T-helper 1 cell treated with Interleukin-12 subunit alpha and Interleukin-12 subunit beta and Interleukin-4 antibody, amounts not matched to agents 30 μg/mL and 1 μg/mL, for 36 hours (primary cell): ENCODE data around the gene CASZ1.

ENCODE experiments used
- H3K27ac Mint-ChIP-seq: one replicate; pipeline ENCODE4 v1.8.0; 2021; ENCODE audit warnings: mild to moderate bottlenecking, mixed read lengths
- H3K27me3 Mint-ChIP-seq: one replicate; pipeline ENCODE4 v1.8.0; 2021; ENCODE audit warnings: low read depth, mixed read lengths
- H3K36me3 Mint-ChIP-seq: one replicate; pipeline ENCODE4 v1.8.0; 2021; ENCODE audit warnings: low read depth, mixed read lengths
- H3K4me1 Mint-ChIP-seq: one replicate; pipeline ENCODE4 v1.8.0; 2021; ENCODE audit warnings: low read depth, mixed read lengths
- H3K4me3 Mint-ChIP-seq: one replicate; pipeline ENCODE4 v1.8.0; 2021; ENCODE audit warnings: mild to moderate bottlenecking, moderate library complexity, mixed read lengths
- H3K9me3 Mint-ChIP-seq: one replicate; pipeline ENCODE4 v1.8.0; 2021; ENCODE audit warnings: mixed read lengths

CASZ1 gene

DNA sequence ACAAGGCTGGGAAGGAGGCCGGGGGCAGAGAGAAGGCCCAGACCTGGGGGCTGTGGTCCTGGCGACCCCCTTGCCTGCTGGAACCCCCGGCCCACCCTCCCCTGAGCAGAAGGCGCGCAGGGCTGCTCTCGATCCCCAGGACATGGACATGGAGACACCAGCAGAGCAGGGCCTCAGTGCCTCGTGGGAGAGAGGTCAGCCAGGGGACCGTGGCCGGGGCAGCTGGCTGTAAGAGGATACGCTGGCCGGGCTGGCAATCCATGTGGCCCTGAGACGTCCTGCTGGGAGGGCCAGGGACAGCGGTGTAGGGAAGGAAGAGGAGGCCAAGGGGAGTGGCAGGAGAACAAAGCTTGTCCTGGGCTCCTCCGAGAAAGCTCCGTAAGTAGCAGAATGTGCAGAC, 132.2 kb downstream of the CASZ1 start:
- H3K4me3 Mint-ChIP-seq, result no peak overlapping the region
- H3K27me3 Mint-ChIP-seq, result no peaks in the 10 kb centered on the region
- no peaks in the 10 kb centered on the region for H3K36me3 Mint-ChIP-seq
- H3K27ac Mint-ChIP-seq, result no peak overlapping the region
- H3K4me1 Mint-ChIP-seq, result no peaks in the 10 kb centered on the region
- no peaks in the 10 kb centered on the region for H3K9me3 Mint-ChIP-seq

DNA sequence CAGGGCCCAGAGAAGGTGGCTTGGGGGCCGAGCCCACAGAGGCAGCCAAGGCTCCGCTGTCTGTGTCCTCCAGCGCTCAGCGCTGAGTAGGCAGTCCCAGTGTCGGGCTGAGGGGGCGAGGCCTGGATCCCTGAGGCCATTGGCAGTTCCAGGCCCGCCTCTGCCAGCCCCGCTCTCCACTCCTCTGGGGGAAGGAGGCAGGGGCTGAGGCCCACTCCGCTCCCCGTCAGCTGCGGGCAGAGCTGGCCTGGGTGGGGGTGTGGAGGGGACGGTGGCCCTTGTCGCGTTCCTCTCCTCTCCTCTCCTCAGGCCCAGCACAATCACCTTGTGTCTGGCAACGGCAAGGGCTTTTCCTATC, 132.8 kb downstream of the CASZ1 start:
- Mint-ChIP-seq H3K4me1 (no peaks in the 10 kb centered on the region), H3K4me3 (no peak overlapping the region), H3K27ac (no peak overlapping the region), H3K9me3 (no peaks in the 10 kb centered on the region), H3K36me3 (no peaks in the 10 kb centered on the region), H3K27me3 (no peaks in the 10 kb centered on the region)

DNA sequence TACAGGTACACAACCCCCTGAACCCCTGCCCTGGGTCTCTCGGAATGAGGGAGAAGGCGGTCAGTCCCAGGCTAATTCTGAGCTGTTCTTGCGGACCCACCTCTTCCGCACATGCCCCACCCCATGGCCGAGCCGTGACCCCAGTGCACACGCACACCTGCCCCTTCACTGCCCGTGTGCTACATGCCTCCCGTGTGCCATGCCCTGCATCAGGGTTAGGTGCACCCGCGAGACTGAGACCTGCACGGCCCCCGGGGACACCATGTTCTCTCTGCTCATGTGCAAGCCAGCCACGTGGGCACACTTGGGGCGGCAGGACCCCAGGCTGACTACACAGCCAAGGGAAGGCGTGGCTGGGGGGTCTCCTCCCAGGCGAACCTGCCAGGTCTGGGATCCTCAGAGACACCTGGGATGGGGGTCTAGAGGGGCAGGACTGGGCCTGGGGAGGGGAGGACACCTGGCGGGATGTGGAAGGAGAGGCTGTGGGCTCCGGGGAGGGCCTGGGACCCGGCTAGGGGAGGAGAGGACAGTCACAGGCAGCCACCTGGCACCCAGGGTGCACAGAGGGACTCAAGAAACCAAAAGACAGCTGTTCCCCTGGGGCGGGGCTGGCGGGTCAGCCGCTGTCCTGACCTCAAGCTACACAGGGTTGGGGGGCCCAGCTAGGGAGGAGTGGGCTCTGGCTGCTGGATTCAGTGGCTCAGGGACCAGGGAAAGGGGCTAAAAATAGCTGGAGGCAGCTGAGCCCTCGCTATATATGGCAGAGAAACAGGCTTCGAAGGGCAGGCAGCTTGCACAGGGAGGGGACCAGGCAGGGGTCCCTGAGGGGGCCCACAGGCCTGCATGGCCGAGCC, 133.4 kb downstream of the CASZ1 start:
- H3K4me1 Mint-ChIP-seq, result no peaks in the 10 kb centered on the region
- H3K27ac Mint-ChIP-seq, result no peak overlapping the region
- H3K9me3 Mint-ChIP-seq, result no peaks in the 10 kb centered on the region
- no peaks in the 10 kb centered on the region for H3K36me3 Mint-ChIP-seq
- H3K4me3 Mint-ChIP-seq, result no peak overlapping the region
- H3K27me3 Mint-ChIP-seq, result no peaks in the 10 kb centered on the region

DNA sequence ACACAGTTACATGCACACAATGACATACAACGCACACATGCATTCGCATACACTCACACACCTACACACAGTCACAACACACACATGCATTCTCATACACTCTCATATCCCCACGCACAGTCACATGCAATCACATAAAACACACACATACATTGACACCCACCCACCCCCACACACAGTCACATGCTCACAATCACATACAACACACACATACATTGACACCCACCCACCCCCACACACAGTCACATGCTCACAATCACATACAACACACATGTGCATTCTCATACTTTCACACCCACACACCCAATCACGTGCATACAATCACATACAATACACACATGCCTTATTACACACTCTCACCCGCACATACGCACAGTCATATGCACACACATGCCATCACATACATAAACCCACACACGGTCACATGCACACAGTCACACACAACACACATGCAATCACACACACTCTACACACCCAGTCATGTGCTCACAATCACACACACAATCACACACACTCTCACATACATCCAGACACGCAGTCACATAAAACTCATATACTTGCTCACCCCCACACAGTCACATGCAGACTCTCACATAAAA, 134.3 kb downstream of the CASZ1 start:
- H3K27ac Mint-ChIP-seq, result no peak overlapping the region
- H3K36me3 Mint-ChIP-seq, result no peaks in the 10 kb centered on the region
- no peaks in the 10 kb centered on the region for H3K4me1 Mint-ChIP-seq
- no peaks in the 10 kb centered on the region for H3K9me3 Mint-ChIP-seq
- no peak overlapping the region for H3K4me3 Mint-ChIP-seq
- H3K27me3 Mint-ChIP-seq, result no peaks in the 10 kb centered on the region

DNA sequence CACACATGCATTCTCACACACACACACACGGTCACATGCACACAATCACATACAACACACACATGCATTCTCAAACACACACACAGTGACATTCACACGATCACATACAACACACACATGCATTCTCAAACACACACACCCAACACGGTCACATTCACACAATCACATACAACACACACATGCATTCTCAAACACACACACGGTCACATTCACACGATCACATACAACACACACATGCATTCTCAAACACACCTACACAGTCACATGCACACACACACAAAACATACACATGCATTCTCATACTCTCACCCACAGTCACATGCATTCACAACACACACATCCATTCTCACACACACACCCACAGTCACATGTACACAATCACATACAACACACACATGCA, 135.0 kb downstream of the CASZ1 start:
- Mint-ChIP-seq H3K4me3 (no peak overlapping the region), H3K9me3 (no peaks in the 10 kb centered on the region), H3K27ac (no peak overlapping the region), H3K4me1 (no peaks in the 10 kb centered on the region), H3K27me3 (no peaks in the 10 kb centered on the region), H3K36me3 (no peaks in the 10 kb centered on the region)

DNA sequence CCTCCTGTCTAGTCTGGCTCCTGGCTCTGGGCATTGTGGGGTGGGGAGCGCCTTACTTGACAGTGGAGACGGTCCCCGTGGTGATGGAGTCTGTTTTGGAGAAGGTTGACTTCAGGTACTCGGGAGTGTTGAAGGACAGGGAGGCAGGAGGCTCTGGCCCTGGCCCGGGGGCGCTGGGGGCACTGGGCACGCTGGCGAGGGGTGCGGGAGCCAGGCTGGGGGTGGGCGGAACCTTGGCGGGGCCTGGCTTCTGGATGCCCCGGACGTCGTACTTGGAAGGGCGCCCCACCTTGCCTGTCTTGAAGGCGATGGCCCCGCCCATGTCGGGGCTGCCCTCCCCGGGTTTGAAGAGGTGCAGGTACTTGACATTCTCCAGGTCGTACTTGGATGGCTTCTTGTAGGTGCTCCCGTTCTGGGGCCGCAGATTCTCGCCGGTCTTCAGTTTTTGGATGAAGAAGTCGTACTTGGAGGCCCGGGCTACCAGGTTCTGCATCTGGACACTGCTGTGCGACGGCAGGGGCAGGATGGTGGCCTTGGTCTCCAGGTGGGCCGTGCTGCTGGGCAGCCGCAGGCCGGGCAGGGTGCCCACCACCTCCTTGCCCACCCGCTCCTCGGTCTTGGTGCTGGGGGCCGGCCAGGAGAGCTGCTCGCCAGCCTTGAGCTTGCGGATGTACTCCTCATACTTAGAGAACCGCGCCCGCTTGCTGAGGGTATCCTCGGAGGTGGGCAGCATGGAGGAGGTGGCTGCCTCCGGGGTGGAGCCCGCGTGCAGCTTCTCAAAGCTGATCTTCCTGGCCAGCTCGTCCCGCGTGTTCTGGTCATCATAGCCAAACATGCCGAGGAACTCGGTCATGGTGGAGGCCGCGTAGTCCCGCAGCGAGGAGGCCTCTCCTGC, 136.6 kb downstream of the CASZ1 start:
- H3K9me3 Mint-ChIP-seq, result no peaks in the 10 kb centered on the region
- H3K36me3 Mint-ChIP-seq, result no peaks in the 10 kb centered on the region
- H3K27me3 Mint-ChIP-seq, result no peaks in the 10 kb centered on the region
- H3K27ac Mint-ChIP-seq, result no peak overlapping the region
- no peaks in the 10 kb centered on the region for H3K4me1 Mint-ChIP-seq
- H3K4me3 Mint-ChIP-seq, result no peak overlapping the region

DNA sequence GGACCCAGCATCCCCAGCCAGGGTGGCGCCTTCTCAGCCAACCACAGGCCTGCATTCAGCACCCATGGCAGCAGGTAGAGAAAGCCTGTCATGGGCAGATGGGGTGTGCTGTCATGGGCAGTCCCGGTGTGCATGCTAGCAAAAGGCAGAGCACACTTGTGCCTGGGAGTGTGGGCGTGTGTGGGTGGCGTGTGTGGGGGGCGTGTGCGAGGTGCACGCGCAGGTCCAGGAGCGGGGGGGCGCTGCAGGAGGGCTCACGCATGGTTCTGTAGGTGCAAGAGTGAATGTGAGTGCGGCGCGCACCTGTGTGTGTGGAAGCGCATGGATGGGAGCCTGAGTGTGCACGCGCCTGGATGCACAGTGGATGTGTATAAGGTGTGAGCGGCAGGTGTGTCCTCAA, 137.2 kb downstream of the CASZ1 start:
- no peaks in the 10 kb centered on the region for H3K36me3 Mint-ChIP-seq
- H3K27ac Mint-ChIP-seq, result no peak overlapping the region
- H3K9me3 Mint-ChIP-seq, result no peaks in the 10 kb centered on the region
- no peaks in the 10 kb centered on the region for H3K27me3 Mint-ChIP-seq
- no peaks in the 10 kb centered on the region for H3K4me1 Mint-ChIP-seq
- H3K4me3 Mint-ChIP-seq, result no peak overlapping the region

DNA sequence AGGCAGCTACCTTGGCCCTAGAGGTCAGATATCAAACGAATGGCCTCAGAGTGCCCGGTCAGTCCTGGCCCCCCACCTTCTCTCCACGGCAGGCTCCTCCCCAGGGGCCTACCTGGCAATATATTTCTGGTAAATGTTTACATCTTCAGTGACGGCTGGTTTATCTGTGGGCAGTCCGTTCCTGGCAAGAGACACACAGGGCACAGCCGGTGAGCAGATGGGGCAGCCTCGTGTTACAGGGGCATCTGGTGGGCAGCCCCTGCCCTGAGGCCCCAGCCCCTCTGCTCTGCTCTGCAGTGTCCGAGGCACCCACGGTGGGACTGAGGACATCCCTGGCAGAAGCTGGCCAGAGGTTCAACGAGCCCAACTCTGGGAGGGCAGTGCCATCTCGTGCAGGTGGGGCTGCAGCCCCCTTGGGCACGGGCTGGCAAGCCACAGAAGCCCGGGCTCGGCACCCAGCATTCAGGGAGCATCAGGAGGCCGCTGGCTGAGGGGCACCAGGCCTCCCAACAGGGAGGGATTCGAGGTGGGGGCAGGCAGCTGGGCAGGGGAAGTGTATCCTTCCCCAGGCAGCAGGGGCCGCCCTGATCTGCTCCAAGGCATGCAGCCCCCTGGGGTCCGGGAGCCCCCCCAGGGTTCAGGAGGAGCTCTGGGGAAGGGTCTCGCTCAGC, 137.9 kb downstream of the CASZ1 start:
- Mint-ChIP-seq H3K36me3 (no peaks in the 10 kb centered on the region), H3K4me3 (no peak overlapping the region), H3K27ac (no peak overlapping the region), H3K4me1 (no peaks in the 10 kb centered on the region), H3K9me3 (no peaks in the 10 kb centered on the region), H3K27me3 (no peaks in the 10 kb centered on the region)

DNA sequence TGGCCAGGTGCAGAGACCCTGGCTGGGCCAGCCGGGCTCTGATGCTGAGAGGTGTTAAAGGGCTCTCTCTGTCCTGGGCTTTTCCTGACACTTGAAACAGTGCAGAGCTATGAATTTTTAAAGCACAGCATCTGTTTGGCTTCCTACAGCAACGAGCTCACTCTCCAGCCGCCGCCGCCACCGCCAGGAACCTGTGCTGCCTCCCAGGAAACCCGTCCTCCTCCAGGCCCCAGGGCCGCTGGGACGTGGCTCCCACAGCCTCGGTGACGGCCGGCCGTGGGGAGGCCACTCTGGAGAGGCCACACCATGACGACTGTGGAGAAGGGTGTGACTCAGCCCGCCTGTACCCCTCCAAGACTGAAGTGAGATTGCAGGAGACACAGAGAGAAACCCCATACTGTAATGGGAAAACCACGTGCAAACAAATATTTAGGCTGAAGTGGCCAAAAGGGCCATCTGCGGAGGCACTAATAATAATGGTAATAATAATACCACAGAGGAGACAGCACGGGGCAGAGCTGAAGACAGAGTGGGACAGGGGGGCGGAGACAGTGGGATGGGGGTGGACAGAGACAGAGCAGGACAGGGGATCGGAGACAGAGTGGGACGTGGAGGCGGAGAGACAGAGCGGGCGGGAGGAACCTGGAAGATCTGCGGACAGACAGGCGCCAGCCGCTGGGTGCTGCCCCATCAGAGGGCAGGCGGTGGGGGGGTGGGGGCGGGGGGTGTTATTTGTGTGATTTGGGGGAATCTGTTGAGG, 139.2 kb downstream of the CASZ1 start:
- Mint-ChIP-seq H3K27me3 (no peaks in the 10 kb centered on the region), H3K4me3 (no peak overlapping the region), H3K27ac (no peak overlapping the region), H3K4me1 (no peaks in the 10 kb centered on the region), H3K9me3 (no peaks in the 10 kb centered on the region), H3K36me3 (no peaks in the 10 kb centered on the region)

DNA sequence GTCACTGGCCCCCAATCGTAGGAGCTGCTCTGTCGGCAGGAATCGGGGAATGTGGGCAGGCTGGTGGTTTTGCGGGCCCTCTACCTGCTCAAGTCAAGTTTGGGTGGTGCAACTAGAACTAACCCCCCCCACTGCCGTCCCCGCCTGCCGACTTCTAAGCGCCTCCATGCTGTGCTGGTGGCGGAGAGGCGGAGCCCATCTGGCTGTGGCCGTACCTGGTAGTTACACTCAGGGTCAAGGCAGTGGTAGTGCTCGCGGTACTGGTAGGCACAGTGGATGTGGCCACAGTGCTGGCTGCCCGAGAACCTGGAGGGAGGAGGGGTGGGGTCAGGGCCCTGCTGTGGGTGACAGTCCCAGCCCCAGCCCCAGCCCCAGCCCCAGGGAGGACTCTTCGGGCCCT, 140.0 kb downstream of the CASZ1 start:
- H3K27me3 Mint-ChIP-seq, result no peaks in the 10 kb centered on the region
- no peaks in the 10 kb centered on the region for H3K9me3 Mint-ChIP-seq
- no peak overlapping the region for H3K27ac Mint-ChIP-seq
- no peaks in the 10 kb centered on the region for H3K36me3 Mint-ChIP-seq
- no peak overlapping the region for H3K4me3 Mint-ChIP-seq
- H3K4me1 Mint-ChIP-seq, result no peaks in the 10 kb centered on the region

DNA sequence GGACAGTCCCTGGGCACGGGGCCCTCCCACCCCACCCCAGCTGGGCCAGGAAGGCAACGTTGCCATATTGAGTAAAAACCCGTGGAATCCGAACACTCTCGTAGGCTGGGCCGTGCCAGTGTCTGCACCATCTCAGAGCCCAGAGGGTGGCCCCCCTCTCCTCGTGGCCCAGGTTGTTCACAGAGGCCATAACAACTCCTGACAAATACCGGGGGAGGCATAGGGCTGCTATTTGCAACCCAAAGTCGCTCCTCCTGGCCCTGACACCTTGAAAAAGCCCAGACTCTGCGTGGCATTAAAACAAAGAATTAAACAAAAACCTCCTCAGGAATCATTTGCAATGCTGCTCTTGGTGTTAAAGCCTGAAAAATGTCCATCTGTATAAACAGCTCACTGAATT, 141.4 kb downstream of the CASZ1 start:
- Mint-ChIP-seq H3K27me3 (no peaks in the 10 kb centered on the region), H3K4me1 (no peaks in the 10 kb centered on the region), H3K4me3 (no peak overlapping the region), H3K27ac (no peak overlapping the region), H3K36me3 (no peaks in the 10 kb centered on the region), H3K9me3 (no peaks in the 10 kb centered on the region)

DNA sequence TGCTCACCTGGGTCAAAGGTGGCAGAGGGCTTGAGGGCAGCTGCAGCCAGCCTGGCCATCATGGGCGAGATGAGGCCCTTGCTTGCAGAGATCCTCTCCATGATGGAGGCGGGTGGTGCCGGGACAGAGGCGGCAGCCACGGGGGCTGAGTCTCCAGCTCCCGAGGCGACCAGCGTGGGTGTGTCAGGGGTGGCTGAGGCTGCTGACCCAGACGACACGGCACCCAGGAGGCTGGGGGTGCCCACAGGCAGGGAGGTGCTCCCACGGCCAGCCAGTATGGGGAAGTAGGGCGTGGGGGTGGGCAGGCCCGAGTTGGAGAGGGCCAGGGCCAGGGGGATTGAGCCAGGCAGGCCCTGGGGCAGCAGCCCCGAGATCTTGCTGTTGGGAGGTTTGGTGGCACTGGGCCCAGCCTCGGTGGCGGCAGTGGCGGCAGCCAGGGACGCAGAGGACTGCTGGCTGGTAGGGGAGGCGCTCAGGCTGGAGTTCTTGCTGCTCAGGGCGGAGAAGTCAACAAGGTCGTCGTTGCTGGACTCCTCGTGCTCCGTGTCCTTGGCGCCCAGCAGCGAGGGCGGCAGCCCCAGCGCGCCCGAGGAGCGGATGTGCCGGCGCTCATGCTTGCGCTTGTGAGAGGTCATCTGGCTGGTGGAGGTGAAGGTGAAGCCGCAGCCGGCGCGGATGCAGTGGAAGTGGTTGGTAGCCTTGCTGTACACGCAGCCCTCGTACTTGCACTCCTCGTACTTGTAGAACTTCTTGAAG, 142.9 kb downstream of the CASZ1 start:
- Mint-ChIP-seq H3K27ac (no peak overlapping the region), H3K27me3 (no peaks in the 10 kb centered on the region), H3K4me1 (no peaks in the 10 kb centered on the region), H3K9me3 (no peaks in the 10 kb centered on the region), H3K4me3 (no peak overlapping the region), H3K36me3 (no peaks in the 10 kb centered on the region)

DNA sequence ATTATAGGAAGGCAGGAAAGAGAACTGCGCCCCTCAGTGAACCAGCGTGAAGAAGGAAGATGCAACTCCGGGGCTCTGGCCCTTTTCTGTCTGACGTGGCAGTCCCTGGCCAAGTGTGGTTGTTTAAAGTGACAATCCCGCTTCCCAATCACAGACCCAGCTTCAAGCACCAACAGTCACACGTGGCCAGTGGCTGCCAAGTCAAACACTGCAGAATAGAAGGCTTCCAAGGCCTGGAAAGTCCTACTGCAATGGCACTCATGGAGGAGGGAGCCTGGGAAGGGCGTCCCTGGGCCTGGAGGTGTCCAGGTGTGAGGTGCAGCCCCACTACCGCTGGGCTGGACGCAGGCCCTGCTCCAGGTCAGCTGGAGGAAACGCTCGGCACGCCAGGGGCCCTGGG, 143.8 kb downstream of the CASZ1 start:
- Mint-ChIP-seq H3K27ac (no peak overlapping the region), H3K9me3 (no peaks in the 10 kb centered on the region), H3K36me3 (no peaks in the 10 kb centered on the region), H3K27me3 (no peaks in the 10 kb centered on the region), H3K4me3 (no peak overlapping the region), H3K4me1 (no peaks in the 10 kb centered on the region)
